K562 (cell line): ENCODE data around the gene GET4.
A peak's percentile ranks its signal among the peaks of the same experiment; 100 is the strongest.

ENCODE experiments used
- ETV6 ChIP-seq, 3 experiments: fragments of 150-350 bp in 1 of 3; sonication (generic) in 1 of 3; formaldehyde crosslinking in 1 of 3; IDR thresholded peaks; 2 replicates each; pipeline versions ENCODE4 v1.6.1 to v1.8.0; 2014 to 2022; ENCODE audit warnings: borderline replicate concordance in 2 of 3, low read depth in 2 of 3, antibody characterized with exemption in 1 of 3, low read length in 1 of 3, mild to moderate bottlenecking in 1 of 3, missing genetic modification reagents in 1 of 3
- GTF2A2 ChIP-seq: IDR thresholded peaks from 2 replicates; pipeline ENCODE4 v1.6.1; 2016; ENCODE audit warnings: mild to moderate bottlenecking, missing genetic modification characterization, missing compliant biosample characterization
- HCFC1 ChIP-seq: IDR thresholded peaks from 2 replicates; pipeline ENCODE4 v1.6.1; 2012; ENCODE audit warnings: low read depth, low read length, improper control_type of control experiment
- MYBL2 ChIP-seq, 2 experiments: fragments of 450-650 bp in 1 of 2; sonication (generic) in 1 of 2; formaldehyde crosslinking in 1 of 2; IDR thresholded peaks; 2 replicates each; pipeline versions ENCODE4 v1.6.1 to v1.8.1; 2017 to 2022; ENCODE audit warnings: borderline replicate concordance in 1 of 2, inconsistent platforms in 1 of 2, low read depth in 1 of 2, mild to moderate bottlenecking in 1 of 2, missing genetic modification reagents in 1 of 2, moderate library complexity in 1 of 2
- POLR2AphosphoS5 ChIP-seq: IDR thresholded peaks from 2 replicates; pipeline ENCODE4 v1.6.1; 2011; ENCODE audit warnings: mild to moderate bottlenecking, low read depth, low read length, moderate library complexity; ENCODE audit not compliant: control insufficient read depth, insufficient read depth
- RCOR1 ChIP-seq, 2 experiments: IDR thresholded peaks; 2 replicates each; pipeline ENCODE4 v1.6.1; 2012; ENCODE audit warnings: low read depth in 2 of 2, low read length in 2 of 2, borderline replicate concordance in 1 of 2, improper control_type of control experiment in 1 of 2
- SIRT6 ChIP-seq: IDR thresholded peaks from one replicate; pipeline ENCODE4 v1.6.1; 2012; ENCODE audit warnings: low read depth, mild to moderate bottlenecking, control low read depth, inconsistent platforms, low read length, moderate library complexity
- SMARCA5 ChIP-seq: fragments of 450-650 bp; IDR thresholded peaks from 2 replicates; pipeline ENCODE4 v1.6.1; 2016
- ZBED1 ChIP-seq: IDR thresholded peaks from 2 replicates; pipeline ENCODE4 v1.6.1; 2014
- ZNF146 ChIP-seq: IDR thresholded peaks from one replicate; pipeline ENCODE4 v1.6.1; 2018; ENCODE audit warnings: missing compliant biosample characterization; ENCODE audit not compliant: unreplicated experiment
- ZNF263 ChIP-seq: sonication (generic); formaldehyde crosslinking; IDR thresholded peaks from 2 replicates; pipeline ENCODE4 v1.8.0; 2022; ENCODE audit warnings: mild to moderate bottlenecking, missing genetic modification reagents, borderline replicate concordance
- ZNF274 ChIP-seq: IDR thresholded peaks from 2 replicates; pipeline ENCODE4 v1.6.1; 2011; ENCODE audit warnings: low read depth, mild to moderate bottlenecking, low read length, moderate library complexity, borderline replicate concordance
- ZNF398 ChIP-seq: fragments of 250-450 bp; sonication (Bioruptor Pico); IDR thresholded peaks from 2 replicates; pipeline ENCODE4 v1.8.0; 2021; ENCODE audit warnings: moderate library complexity, mild to moderate bottlenecking, inconsistent platforms
- TF ChIP-seq, protein P1 (sequence below), 3 experiments: IDR thresholded peaks in 2 of 3; conservative IDR thresholded peaks in 1 of 3; 2 replicates each; pipeline ENCODE4 v1.5.1; 2011 to 2012; ENCODE audit warnings: low read length in 3 of 3, mild to moderate bottlenecking in 3 of 3, control low read depth in 2 of 3, improper control_type of control experiment in 1 of 3, inconsistent platforms in 1 of 3, low read depth in 1 of 3, mixed read lengths in 1 of 3, moderate library complexity in 1 of 3; ENCODE audit not compliant: insufficient read depth in 2 of 3

DNA sequence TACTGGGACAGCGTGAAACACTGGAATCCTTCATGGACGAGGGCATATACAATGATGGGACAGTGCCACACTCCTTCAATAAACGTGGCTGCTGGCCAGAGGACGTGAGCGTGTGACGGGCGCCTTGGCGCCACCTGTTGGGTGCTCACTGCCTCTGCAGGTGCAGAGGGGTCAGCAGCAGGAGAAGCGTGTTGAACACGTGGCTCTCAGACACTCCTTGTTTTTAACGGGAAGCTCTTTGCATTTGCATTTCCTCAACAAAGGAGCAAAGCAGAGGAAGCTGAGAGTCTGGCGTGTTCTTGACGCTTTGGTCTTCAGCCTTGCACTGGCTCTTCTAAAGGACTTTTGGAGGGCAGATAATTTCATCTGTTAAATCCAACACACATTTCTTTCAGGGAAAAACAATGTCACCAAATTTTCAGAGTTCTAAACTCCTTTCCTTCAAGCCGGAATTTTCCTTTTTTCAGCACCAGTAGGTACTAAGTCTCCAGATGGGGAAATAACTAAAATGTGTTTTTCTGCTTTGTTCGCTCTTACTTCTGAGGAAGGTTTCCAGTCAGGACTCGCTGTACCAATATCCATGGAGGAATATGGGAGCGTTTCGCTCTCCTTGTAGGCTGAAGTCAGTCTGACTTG is 2.9 kb upstream of the GET4 start:
- TF ChIP-seq ZNF263 (CRISPR knock-in tag) (peak; percentile 90), ZBED1 (no peak), POLR2AphosphoS5 (peak; percentile 57; the same call in 1 of the 2 replicates), ZNF146 (CRISPR knock-in tag) (no peak), SIRT6 (no peak), RCOR1 (IDR thresholded peaks at IDR 0.05; ENCODE audit: borderline replicate concordance in 1 of 2, low read depth in 2 of 2, low read length in 2 of 2) (peak in 1 of 2 experiments; percentile 80; a peak in 2 of 4 replicates), MYBL2 (IDR thresholded peaks at IDR 0.05; ENCODE audit: low read depth) (no peak), MYBL2 (CRISPR knock-in tag; IDR thresholded peaks at IDR 0.05; ENCODE audit: borderline replicate concordance) (no peak), ETV6 (IDR thresholded peaks at IDR 0.05; ENCODE audit: borderline replicate concordance in 1 of 2, low read depth in 2 of 2, low read length in 1 of 2) (peak; percentile 42 to 64; a peak in 2 of 4 replicates), ETV6 (CRISPR knock-in tag; IDR thresholded peaks at IDR 0.05; ENCODE audit: borderline replicate concordance) (peak; percentile 99; the same call in 1 of the 2 replicates), GTF2A2 (tag) (no peak), SMARCA5 (no peak), ZNF398 (CRISPR knock-in tag) (no peak), ZNF274 (no peak), HCFC1 (peak; percentile 37; the same call in 1 of the 2 replicates)
- TF ChIP-seq, protein P1, sequence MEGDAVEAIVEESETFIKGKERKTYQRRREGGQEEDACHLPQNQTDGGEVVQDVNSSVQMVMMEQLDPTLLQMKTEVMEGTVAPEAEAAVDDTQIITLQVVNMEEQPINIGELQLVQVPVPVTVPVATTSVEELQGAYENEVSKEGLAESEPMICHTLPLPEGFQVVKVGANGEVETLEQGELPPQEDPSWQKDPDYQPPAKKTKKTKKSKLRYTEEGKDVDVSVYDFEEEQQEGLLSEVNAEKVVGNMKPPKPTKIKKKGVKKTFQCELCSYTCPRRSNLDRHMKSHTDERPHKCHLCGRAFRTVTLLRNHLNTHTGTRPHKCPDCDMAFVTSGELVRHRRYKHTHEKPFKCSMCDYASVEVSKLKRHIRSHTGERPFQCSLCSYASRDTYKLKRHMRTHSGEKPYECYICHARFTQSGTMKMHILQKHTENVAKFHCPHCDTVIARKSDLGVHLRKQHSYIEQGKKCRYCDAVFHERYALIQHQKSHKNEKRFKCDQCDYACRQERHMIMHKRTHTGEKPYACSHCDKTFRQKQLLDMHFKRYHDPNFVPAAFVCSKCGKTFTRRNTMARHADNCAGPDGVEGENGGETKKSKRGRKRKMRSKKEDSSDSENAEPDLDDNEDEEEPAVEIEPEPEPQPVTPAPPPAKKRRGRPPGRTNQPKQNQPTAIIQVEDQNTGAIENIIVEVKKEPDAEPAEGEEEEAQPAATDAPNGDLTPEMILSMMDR (IDR thresholded peaks at IDR 0.05 in 2 of 3, conservative IDR thresholded peaks at IDR 0.05 in 1 of 3; ENCODE audit: insufficient read depth in 2 of 3, low read depth in 1 of 3, low read length in 3 of 3) = peak; percentile 92 to 97 (median 94)
